ENCODE measurements around the gene MLPH.

Gene MLPH

GRCh38 chr2:237603718-237604362 is 116.8 kb downstream of the MLPH start:
- peak; percentile 15 for DNase-seq (ENCODE audit: low spot score)

- DNase-seq (ENCODE audit: low spot score): no peak
Measured at GRCh38 chr2:237604391-237604790, 117.3 kb downstream of the MLPH start.

All from putamen (tissue), 1 donor.